Lower leg skin (tissue), 3 donors: ENCODE data around the gene HOXA7.

Experiments used
- POLR2A ChIP-seq, 2 donors: fragments of 450-650 bp; IDR thresholded peaks; one replicate each; pipeline ENCODE4 v1.6.1; 2016 to 2017; ENCODE audit warnings: antibody characterized with exemption in 2 of 2, mild to moderate bottlenecking in 1 of 2, moderate library complexity in 1 of 2
- TF ChIP-seq, protein P1 (sequence below), 3 donors: fragments of 450-650 bp; IDR thresholded peaks; one replicate each; pipeline ENCODE4 v1.5.1; 2016; ENCODE audit warnings: antibody characterized with exemption in 3 of 3, mild to moderate bottlenecking in 3 of 3, moderate library complexity in 2 of 3

- TF ChIP-seq, protein P1, sequence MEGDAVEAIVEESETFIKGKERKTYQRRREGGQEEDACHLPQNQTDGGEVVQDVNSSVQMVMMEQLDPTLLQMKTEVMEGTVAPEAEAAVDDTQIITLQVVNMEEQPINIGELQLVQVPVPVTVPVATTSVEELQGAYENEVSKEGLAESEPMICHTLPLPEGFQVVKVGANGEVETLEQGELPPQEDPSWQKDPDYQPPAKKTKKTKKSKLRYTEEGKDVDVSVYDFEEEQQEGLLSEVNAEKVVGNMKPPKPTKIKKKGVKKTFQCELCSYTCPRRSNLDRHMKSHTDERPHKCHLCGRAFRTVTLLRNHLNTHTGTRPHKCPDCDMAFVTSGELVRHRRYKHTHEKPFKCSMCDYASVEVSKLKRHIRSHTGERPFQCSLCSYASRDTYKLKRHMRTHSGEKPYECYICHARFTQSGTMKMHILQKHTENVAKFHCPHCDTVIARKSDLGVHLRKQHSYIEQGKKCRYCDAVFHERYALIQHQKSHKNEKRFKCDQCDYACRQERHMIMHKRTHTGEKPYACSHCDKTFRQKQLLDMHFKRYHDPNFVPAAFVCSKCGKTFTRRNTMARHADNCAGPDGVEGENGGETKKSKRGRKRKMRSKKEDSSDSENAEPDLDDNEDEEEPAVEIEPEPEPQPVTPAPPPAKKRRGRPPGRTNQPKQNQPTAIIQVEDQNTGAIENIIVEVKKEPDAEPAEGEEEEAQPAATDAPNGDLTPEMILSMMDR (IDR thresholded peaks at IDR 0.05): no peak
- TF ChIP-seq POLR2A (IDR thresholded peaks at IDR 0.05): no peak
Observed at GRCh38 chr7:27138472-27138871, 18.0 kb downstream of the HOXA7 start.
